C4-2B (cell line): ENCODE measurements around the gene GLRA2.

ENCODE experiments used
- H3K27ac ChIP-seq: fragments of 450-650 bp; 2 replicates; pipeline ENCODE4 v1.5.1; 2017
- CTCF ChIP-seq: fragments of 450-650 bp; conservative IDR thresholded peaks from 2 replicates; pipeline ENCODE4 v1.5.1; 2017; ENCODE audit warnings: mild to moderate bottlenecking
- ZFX ChIP-seq: fragments of 450-650 bp; IDR thresholded peaks from 2 replicates; pipeline ENCODE4 v1.6.1; 2017

GLRA2 gene

GRCh38 chrX:14505648-14506047 is 23.7 kb upstream of the GLRA2 start:
- H3K27ac ChIP-seq: no peak overlapping the region
- TF ChIP-seq ZFX: no peak
- TF ChIP-seq CTCF: no peak

DNA sequence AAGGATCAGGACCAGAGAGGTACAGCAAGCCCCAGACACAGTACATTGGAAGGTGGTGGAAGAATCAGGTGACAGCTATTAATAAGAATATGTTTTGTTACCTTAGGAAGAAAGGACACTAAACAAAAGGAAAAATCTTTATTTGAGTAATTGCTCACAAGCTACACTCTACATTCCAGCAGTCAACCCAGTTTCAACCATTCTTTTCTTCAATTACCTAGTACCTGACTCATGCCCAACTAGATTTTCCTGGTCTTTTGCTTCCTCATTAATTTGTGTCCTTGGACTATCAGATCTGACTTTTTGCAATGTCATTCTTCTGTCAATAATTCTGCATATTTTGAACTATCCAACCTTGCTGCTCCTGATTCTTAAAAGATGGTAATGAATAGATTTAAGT is 22.5 kb upstream of the GLRA2 start:
- TF ChIP-seq ZFX (no peak), CTCF (no peak)

DNA sequence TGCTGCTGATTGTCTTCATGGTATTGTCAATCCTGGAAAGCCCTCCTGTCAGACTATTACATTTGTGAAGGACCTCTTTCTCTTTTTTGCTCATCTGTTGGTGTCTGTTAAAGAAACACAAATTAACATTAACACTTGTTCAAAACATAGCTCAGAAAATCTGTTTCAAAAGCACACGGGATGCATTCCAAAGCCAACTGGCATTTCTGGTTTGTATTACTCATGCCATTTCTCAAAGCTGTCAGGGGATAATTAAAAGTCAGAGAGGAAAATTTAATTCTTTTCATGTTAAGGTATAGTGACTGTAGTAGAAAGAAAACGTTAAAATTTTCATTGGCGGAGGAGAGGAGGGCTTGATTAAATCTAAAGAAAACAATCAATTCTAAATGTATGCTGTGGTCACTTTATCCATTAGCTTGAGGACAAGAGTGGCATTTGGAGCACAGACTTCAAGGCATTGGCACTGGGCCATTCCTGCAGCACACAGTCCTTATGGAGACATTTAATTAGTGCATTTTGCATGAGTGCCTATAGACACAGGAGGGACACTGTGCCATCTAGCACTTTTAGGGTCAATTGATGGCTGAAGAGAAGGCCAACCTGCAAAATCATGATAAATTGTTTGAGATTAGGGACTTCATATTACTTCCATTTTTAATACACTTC is 21.2 kb upstream of the GLRA2 start:
- no peak overlapping the region for H3K27ac ChIP-seq
- TF ChIP-seq CTCF (no peak), ZFX (no peak)

More for the DNA sequence above, 22.5 kb upstream of the GLRA2 start:
- no peak overlapping the region for H3K27ac ChIP-seq

- no peak overlapping the region for H3K27ac ChIP-seq
- TF ChIP-seq ZFX (no peak), CTCF (no peak)
Observed at GRCh38 chrX:14509325-14510057, 19.8 kb upstream of the GLRA2 start.

GRCh38 chrX:14528629-14529289 is 577 bp upstream of the GLRA2 start:
- no peak overlapping the region for H3K27ac ChIP-seq
- TF ChIP-seq ZFX (no peak), CTCF (peak; percentile 54)

DNA sequence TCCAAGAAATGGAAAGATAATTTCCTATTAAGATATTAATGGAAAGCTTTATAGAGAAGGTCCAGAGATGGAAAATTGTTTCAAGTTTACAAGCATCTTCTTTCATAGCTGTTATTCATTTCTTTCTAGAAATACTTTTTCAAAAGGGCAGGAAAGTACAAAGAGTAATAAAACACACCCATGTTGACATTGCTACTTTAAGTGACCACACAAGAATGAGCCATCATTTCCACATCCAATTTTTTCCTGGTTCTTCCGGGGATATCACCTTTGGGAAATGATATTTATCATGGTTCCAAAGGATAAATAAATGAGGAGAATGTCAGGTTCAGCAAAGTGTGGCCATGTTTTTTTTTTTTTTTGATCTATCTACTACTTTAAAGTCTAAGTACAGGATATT is 4.5 kb downstream of the GLRA2 start:
- H3K27ac ChIP-seq: no peak overlapping the region
- no peak for TF ChIP-seq CTCF
- no peak for TF ChIP-seq ZFX

GRCh38 chrX:14546190-14546589 is 16.9 kb downstream of the GLRA2 start:
- no peak overlapping the region for H3K27ac ChIP-seq
- TF ChIP-seq CTCF (no peak), ZFX (no peak)
